HG02870 (cell line): ENCODE data around the gene CHAT.

Experiments
- ATAC-seq: cut with Tn5 transposase; IDR thresholded peaks from one replicate; pipeline ENCODE4 v1.9.1; 2021; ENCODE audit warnings: mild to moderate bottlenecking, moderate library complexity; ENCODE audit not compliant: unreplicated experiment

CHAT gene

DNA sequence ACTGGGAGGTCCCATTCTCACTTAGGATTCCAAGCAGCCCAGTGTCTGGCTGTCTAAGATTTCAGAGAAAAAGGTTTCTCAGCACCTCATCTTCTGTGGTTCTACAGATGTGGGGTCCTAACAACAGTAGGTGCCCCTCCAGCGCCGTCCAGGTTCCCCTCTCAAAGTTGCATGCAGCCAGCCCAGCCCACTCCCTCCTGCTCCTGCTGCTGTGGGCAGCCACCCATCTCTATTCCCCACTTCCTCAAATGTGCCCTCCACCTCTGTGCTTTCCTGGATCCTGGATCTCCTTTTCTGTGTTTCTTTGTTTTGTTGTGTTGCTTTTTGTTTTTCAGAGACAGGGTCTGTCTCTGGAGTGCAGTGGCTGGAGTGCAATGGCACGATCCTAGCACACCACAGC lies 17.0 kb upstream of the CHAT start:
- no peak for ATAC-seq

DNA sequence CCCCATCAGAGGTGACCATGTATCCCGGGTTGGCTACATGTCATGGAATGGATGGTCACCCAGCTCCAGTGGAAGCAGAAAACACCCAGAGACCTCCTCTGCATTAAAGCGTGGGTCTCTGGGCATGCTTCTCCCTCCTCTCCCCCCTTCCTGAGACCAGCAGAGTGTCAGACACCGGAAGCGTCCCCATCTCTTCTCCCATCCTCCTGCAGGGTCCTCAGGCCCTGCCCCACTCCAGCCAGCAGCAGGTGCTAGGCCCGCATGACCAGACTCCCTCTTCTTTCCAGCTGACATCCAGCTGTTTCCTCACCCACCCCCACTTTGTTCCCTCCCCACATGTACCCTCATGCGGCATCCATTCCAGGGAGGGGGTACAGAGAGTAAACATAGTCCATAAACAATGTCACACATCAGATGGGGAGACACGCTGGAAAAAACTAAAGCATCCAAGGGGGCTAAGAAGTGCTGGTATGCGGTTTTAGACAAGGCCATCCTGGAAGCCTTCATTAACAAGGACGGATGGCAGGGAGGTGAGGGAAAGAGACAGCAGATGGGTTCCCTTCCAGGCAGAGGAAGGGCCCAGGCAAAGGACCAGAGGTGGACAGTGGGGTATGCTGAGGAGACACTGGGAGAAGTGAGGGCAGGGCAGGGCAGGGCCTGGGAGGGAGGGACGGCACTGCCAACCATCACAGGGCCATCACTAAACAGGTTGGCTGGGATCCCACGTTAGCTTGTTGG lies 16.2 kb upstream of the CHAT start:
- no peak for ATAC-seq

- no peak for ATAC-seq
These were observed 15.5 kb upstream of the CHAT start for GRCh38 chr10:49598164-49598856.

DNA sequence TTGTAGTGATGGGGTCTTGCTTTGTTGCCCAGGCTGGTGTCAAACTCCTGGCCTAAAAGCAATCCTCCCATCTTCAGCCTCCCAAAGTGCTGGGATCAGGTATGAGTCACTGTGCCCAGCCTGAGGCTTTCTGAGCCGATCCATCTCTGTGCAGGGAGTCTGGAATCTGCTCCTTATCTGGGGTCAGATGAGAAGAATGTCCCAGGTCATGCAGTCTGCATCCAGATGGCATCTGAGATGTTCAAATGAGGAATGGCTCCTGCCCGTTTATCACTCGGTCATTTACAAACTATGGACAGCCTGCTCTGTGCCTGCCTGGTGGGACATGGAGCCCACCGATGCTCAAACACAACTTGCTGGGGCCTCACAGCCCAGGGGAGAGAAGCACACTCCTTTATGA lies 14.9 kb upstream of the CHAT start:
- ATAC-seq: no peak

GRCh38 chr10:49599546-49599945 lies 14.3 kb upstream of the CHAT start:
- no peak for ATAC-seq

DNA sequence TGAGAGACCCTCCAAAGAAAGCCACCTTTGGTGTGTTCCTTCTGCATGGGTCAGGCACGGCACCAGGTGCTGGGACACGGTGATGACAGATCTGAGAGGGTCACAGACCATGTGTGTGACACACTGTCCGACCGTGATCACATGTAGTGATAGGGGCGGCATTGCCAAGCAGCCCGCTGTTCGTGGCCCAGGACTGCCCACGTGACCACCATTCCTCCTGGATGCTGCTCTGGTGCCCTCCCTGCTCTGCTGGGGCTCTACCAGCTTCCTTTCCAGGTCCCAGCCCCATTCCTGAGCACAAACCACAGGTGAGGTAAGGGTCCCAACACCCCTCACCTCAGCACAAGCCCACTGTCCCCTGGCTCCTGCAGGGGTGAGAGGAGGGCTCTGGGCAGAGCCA lies 13.8 kb upstream of the CHAT start:
- no peak for ATAC-seq

DNA sequence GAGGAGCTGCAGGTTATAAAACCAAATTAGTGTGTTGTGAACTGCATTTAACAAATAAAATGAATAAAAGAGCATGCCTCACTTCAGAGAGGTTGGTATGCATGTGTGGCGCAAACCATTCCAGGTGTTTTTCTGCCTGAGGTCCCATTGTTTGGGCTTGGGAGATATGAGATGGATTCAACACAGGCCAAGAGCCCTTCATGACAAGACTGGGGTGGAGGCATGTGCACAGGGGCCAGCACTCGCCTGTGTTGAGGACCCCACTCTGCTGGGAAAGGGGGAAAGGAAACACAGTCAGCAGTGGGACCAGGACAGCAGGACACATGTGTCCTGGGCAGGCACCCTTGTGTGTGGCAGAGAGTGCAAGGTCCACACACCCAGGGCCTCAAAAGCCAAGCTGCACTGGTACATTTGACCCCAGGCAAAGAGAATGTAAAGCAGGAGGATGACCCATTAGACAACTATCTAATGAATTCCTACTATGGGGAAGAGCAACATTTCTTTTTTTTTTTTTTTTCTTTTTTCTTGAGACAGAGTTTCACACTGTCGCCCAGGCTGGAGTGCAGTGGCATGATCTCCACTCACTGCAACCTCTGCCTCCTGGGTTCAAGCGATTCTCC lies 12.9 kb upstream of the CHAT start:
- no peak for ATAC-seq

GRCh38 chr10:49601857-49602256 lies 12.0 kb upstream of the CHAT start:
- ATAC-seq: no peak

DNA sequence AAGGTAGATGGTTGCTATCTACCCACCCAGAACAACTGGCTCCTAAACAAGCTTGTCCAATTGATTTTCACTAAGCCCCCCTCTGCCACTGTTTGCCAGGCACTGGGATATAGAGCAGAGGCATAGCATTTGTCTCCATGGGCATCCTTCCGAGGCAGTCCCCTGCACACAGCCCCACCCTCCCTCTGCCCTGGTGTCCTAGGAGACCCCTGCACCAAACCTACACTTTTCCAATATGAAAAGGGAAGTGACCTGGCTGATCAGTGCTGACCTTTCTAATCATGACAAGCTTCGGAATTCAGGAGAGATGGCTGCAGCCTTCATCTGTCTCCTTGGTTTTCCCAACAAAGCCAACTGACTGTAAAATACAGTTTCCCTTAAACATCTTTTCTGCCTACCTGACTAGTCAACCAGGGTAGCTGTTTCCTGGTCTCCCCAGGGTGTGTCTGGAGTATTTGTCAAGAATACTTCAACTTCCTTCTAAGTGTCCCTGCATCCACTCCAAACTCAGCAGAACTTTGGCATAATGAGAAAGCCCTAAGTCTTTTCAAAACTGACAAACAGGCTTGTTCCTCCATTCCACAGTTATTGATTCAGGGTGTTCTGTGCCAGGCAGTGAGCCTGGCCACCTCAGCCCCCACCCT lies 11.3 kb upstream of the CHAT start:
- ATAC-seq: no peak

DNA sequence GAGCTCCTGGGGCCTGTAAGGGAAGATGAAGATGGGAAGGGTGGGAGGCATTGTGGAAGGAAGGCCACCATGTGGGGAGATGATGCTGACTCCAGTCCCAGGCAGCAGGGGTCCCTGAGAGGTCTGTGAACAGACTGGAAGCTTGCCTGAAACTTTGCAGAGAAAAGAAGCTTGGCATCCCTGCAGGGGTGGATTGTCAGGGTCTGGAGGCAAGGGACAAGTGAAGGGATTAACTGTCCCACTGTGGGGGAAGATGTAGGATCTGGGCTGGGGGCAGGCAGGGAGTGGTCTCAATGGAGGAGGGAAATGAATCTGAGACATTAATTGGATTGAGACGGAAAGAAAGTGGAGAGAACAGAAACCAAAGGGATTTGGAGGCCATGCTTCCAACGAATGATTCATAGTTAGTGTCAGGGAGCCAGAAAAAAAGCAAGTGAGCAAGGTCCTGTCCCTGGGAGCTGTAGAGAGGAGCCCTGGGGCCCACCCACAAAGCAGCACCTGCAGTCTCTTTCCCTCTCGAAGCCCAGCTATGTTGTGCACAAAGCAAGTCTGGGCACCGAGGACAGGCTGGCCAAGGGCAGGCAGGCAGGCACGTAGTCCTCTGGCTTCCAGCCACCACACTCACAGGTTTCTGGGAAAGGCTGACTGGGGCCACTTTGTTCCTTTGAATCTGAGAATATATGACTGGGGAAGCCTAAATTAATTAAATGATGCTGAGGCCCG lies 8.5 kb upstream of the CHAT start:
- ATAC-seq: no peak

DNA sequence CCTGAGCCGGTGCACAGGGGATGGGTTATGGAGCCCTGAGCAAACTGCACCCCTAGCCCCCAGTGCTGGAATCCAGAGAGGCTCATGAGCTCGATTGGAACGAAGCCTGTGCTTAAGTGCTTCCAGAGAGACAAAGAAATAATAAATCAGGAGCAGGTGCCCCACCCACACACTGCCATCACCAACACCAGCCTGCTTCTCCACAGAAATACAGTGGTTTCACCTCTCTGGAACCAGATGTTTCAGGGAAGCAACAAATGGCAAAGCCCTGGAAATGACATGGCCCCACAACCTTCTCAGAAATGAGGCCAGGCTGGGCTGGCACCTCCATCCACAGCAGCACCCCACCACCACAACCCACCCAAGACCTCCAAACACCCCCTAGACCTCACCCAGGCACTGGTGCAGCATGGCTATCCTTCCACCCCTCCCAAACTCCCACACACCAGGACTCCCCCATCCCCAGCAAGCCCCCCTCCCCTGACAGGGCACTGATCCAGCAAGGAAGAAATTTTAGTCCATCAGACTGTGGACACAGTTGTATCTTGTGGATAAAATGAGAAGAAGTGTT lies 7.8 kb upstream of the CHAT start:
- ATAC-seq: no peak

- peak; percentile 66 for ATAC-seq
These were observed 6.8 kb upstream of the CHAT start for GRCh38 chr10:49606981-49607535.

DNA sequence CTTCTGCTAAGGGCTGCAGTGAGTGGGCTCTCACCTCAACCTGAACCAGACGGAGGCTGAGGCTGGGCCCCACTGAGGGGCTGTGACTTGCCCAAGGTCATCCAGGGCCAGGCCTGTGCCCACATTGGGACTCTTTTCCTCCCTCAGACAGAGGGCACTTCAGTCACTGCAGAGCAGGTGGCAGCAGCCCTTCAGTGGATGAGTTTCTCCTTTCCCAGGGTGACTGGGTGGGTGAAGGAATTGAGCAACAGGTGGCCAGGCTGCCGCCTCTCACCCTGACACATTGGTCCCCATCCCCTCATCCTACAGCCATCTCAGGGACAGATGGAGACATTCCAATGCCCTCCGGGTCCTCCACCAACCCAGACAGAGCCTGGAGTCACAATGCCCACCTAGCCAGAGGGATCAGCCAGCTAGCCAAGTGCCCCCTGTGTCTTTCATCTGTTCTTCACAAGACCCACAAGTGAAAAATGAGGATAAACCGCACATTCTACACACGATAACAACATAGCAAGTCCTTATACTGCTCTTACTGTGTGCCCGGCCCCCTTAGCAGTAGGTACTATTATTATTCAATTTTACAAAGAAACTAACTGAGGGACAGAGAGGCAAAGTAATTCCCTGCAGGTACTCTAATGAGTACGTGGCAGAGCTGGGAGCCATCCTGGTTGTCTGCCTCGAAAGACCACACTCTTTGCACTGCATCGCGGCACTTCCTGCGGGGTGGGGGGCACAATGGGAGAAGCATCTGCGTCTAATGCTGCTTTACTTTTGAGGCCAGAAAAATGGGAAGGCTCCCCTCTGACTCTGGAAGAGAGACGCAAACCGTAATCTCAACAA lies 5.5 kb upstream of the CHAT start:
- ATAC-seq: no peak

DNA sequence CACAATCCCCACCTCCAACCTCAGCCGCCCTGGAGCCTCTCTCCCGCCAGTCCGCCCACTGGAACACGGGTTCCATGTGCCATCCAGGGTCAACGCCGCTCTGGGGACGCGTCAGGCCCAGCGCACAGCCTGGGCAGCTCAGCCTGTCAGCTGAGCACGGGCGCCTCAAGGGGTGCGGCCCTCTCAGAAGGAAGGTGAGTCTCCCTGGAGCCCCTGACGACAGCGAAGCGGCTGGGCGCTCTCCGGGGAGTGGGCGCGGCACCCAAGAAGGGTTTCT lies 4.9 kb upstream of the CHAT start:
- ATAC-seq: no peak

DNA sequence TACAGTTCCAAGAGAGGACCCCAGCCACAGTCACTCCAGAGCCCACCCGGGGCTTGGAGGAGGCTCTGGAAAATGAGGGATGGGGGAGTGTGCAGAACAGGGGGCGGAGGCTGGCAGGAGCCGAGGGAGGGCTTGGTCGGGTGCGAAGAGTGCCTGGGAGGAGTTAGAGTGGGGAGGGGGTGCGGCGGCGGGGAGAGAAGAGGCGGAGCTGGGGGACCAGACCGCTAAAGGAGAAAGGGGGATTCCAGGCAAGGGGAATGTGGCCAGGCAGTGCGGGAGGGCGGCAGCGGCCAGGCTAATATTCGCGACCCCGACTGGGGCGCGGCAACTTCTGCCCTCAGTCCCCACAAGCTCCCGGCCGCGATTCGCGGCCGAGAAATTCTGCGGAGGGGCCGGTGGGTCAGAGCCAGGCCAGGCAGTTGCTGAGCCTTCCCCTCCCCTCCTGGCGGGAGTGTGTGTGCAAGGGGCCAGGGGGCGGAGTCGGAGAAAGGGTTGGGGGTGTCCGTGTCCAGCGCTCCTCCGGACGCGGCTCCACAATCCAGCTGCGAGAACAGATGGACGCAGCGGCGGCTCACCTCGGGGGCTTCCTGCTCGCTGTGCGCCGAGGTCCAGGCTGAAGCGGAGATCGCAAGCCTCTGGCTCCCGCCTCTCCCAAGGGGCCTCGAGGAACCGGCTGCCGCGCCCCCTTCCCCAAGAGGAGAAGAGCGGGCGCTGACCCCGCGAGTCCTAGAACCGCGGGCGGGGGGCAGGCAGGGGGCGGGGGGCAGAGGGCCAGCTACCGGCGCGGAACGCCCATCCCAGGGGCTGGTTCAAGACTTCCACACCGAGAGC lies 4.3 kb upstream of the CHAT start:
- no peak for ATAC-seq

GRCh38 chr10:49610114-49610457 lies 3.8 kb upstream of the CHAT start, which contains the start of gene SLC18A3:
Gene SLC18A3, plus strand, starts transcription at chr10:49610310. Its CDS starts 431 bp downstream, at chr10:49610741.
- no peak for ATAC-seq

GRCh38 chr10:49610458-49611165 lies 3.2 kb upstream of the CHAT start:
- ATAC-seq: no peak

GRCh38 chr10:49611166-49611815 lies 2.5 kb upstream of the CHAT start:
- no peak for ATAC-seq
